GM12864 (cell line): ENCODE measurements around the gene FCHO2.

Experiments used
- DNase-seq: peaks from one replicate; pipeline ENCODE4 v3.0.0-alpha.2; 2011; ENCODE audit warnings: low read depth
- H3K4me3 ChIP-seq: 2 replicates; pipeline ENCODE4 v1.5.1; 2011; ENCODE audit warnings: mild to moderate bottlenecking, low read depth, low read length, control low read depth
- TF ChIP-seq, protein P1 (sequence below): IDR thresholded peaks from 2 replicates; pipeline ENCODE4 v1.5.1; 2011; ENCODE audit warnings: low read depth, mild to moderate bottlenecking, moderate library complexity, low read length, control low read depth, inconsistent platforms; ENCODE audit errors: missing control alignments

The FCHO2 gene

DNA sequence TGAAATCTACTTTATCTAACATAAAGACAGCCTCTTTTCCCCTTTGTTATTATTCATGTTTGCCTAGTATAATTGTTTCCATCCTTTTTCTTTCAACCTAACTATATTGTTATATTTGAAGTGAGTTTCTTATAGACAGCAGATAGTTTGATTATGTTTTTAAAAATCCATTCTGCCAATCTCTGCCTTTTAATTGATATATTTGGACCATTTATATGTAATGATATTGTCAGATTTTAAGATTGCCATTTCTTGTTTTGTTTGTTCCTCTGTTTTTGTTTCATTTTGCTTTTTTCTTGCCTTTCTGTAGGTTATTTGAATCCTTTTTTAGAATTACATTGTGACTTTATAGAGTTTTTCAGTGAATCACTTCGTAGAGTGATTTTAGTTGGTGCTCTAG, 89.8 kb downstream of the FCHO2 start:
- DNase-seq: no peak
- H3K4me3 ChIP-seq: no peak overlapping the region
- TF ChIP-seq, protein P1, sequence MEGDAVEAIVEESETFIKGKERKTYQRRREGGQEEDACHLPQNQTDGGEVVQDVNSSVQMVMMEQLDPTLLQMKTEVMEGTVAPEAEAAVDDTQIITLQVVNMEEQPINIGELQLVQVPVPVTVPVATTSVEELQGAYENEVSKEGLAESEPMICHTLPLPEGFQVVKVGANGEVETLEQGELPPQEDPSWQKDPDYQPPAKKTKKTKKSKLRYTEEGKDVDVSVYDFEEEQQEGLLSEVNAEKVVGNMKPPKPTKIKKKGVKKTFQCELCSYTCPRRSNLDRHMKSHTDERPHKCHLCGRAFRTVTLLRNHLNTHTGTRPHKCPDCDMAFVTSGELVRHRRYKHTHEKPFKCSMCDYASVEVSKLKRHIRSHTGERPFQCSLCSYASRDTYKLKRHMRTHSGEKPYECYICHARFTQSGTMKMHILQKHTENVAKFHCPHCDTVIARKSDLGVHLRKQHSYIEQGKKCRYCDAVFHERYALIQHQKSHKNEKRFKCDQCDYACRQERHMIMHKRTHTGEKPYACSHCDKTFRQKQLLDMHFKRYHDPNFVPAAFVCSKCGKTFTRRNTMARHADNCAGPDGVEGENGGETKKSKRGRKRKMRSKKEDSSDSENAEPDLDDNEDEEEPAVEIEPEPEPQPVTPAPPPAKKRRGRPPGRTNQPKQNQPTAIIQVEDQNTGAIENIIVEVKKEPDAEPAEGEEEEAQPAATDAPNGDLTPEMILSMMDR: no peak

DNA sequence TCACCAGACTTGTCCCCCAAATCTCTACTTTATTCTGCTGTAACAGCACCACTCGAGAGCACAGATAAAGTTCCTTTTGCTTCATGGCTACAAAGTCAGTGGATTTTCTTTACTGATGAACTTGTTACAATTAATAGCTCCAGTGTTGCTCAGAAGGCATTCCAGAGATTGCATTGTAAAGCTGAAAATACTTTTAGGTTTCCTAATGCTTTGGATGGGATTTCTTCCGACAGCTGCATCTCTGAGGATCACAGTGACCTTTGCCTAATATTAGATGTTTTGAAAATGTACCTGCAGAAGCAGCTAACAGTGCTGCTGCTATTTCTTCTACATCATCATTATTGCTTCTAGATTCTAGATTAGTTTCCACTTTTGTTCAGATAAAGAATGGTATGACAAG, 105.8 kb downstream of the FCHO2 start:
- TF ChIP-seq, protein P1: no peak
- DNase-seq: no peak
- no peak overlapping the region for H3K4me3 ChIP-seq

- no peak for DNase-seq
- no peak overlapping the region for H3K4me3 ChIP-seq
- TF ChIP-seq, protein P1: no peak
Measured at GRCh38 chr5:73066466-73066865, 110.6 kb downstream of the FCHO2 start.

GRCh38 chr5:73067213-73067612, 111.4 kb downstream of the FCHO2 start:
- DNase-seq: no peak
- TF ChIP-seq, protein P1: no peak
- H3K4me3 ChIP-seq: no peak overlapping the region

GRCh38 chr5:73081093-73081492, 125.3 kb downstream of the FCHO2 start:
- DNase-seq: no peak
- TF ChIP-seq, protein P1: no peak
- no peak overlapping the region for H3K4me3 ChIP-seq

DNA sequence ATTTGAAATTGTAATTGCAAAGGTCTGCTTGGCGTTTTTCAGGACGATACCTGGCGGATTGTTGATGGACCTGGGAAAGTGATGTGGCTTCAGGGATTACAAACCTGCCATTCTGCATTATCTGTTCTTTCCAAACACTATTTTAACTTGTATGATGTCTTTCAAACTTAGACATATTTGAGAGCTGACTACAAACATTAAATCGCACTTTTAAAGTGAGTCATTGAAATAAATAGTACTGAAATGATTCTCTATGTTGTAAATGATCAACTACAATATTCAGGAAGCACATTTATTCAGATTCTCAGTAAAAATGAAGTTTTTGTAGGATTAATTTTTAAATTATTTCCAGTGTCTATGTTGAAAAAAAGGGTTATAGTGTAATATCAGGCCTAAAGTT, 132.2 kb downstream of the FCHO2 start:
- TF ChIP-seq, protein P1: no peak
- no peak for DNase-seq
- H3K4me3 ChIP-seq: no peak overlapping the region

DNA sequence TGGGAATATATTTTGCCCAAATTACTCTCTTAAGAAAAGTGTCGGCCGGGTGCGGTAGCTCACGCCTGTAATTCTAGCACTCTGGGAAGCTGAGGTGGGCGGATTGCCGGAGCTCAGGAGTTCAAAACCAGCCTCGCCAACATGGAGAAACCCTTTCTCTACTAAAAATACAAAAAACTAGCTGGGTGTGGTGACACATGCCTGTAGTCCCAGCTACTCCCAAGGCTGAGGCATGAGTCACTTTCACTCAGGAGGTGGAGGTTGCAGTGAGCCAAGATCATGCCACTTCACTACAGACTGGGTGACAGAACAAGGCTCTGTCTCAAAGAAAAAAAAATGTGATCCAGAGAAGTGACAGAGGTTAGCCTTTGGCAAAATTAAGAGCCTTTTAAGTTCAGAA, 138.1 kb downstream of the FCHO2 start:
- DNase-seq: no peak
- TF ChIP-seq, protein P1: no peak
- H3K4me3 ChIP-seq: no peak overlapping the region
